ENCODE measurements around the gene PSME1. TPM values are rescaled to one million over a fixed set of nuclear protein-coding genes. Genes with fewer than 3 reads are reported as not detected.

Gene PSME1
- polyA plus RNA-seq, 2 of the 4 experiments (the other 2 are of a cell fraction) = 83.6 to 124 TPM

DNA sequence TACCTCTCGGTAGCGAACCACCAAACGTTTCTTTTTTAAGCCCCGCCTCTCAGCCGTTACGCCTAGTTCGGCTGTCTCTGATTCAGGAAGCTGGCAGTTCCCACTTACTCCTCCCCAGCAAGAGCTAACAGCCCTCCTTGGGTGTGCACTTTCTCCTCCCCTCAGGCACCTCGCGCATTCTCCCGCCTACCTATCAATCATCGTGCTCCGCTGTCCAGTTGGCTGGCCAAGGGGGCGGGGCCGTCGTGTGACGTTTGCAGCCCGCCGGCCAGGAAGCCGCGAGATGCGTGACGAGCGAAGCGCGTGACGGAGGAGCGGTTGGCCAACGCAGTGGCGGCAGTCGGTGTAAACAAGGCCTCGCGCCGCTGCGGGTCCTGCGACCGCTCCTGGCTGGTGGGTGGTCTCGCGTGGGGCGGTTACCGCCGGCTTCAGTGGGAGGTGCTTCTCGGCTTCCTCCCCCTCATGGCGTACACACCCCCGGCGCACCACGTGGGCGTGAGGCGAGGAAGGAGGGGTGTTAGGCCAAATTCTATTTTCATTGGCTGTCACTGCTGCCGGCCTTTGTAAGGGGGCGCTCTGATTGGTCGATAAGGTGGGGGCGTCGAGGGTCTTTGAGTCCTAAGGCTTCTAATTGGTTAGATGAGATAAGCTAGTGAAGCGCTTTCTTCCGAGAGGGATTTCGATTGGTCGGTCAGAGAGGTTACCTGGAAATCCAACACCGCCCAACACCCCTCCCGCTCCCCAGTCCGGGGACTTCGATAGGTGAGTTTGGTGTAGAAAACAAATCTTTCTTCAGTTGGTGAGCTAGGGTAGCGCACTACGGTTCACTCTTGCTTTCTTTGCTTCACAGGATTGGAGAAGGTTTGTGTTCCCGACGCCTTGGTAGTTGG lies 21.2 kb upstream of the PSME1 start, which contains the start of the genes DCAF11 and NRL (continued):
- 0 out of 2 replicates have a peak, but pooled peaks have one; percentile 3 for TF ChIP-seq POLR2A (IDR thresholded peaks at IDR 0.05; ENCODE audit: low read length)
- peak; percentile 77 for TF ChIP-seq MYC (IDR thresholded peaks at IDR 0.05; ENCODE audit: borderline replicate concordance, low read length)
- TF ChIP-seq, protein P1, sequence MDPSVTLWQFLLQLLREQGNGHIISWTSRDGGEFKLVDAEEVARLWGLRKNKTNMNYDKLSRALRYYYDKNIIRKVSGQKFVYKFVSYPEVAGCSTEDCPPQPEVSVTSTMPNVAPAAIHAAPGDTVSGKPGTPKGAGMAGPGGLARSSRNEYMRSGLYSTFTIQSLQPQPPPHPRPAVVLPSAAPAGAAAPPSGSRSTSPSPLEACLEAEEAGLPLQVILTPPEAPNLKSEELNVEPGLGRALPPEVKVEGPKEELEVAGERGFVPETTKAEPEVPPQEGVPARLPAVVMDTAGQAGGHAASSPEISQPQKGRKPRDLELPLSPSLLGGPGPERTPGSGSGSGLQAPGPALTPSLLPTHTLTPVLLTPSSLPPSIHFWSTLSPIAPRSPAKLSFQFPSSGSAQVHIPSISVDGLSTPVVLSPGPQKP (IDR thresholded peaks at IDR 0.05; ENCODE audit: low read depth, low read length) = no peak
- peak; percentile 28; the same call in 1 of the 2 replicates for TF ChIP-seq GATA3 (IDR thresholded peaks at IDR 0.05; ENCODE audit: borderline replicate concordance)
- TF ChIP-seq NR3C1 (IDR thresholded peaks at IDR 0.05) = no peak
- TF ChIP-seq MAZ (IDR thresholded peaks at IDR 0.05; ENCODE audit: borderline replicate concordance, low read depth, low read length) = no peak
- no peak for TF ChIP-seq RCOR1 (IDR thresholded peaks at IDR 0.05; ENCODE audit: low read depth, low read length)
- no peak for TF ChIP-seq KDM1A (IDR thresholded peaks at IDR 0.05; ENCODE audit: low read depth)
- TF ChIP-seq RFX5 (IDR thresholded peaks at IDR 0.05) = peak; percentile 85
- no peak for TF ChIP-seq NFE2L2 (conservative IDR thresholded peaks at IDR 0.05; ENCODE audit: low read length)
- no peak for TF ChIP-seq HOXB13 (CRISPR knock-in tag; IDR thresholded peaks at IDR 0.05; ENCODE audit: low read depth)
- TF ChIP-seq, protein P2, sequence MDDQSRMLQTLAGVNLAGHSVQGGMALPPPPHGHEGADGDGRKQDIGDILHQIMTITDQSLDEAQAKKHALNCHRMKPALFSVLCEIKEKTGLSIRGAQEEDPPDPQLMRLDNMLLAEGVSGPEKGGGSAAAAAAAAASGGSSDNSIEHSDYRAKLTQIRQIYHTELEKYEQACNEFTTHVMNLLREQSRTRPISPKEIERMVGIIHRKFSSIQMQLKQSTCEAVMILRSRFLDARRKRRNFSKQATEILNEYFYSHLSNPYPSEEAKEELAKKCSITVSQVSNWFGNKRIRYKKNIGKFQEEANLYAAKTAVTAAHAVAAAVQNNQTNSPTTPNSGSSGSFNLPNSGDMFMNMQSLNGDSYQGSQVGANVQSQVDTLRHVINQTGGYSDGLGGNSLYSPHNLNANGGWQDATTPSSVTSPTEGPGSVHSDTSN (IDR thresholded peaks at IDR 0.05) = peak; percentile 86
- no peak for TF ChIP-seq RNF2 (IDR thresholded peaks at IDR 0.05; ENCODE audit: borderline replicate concordance, low read depth)
- TF ChIP-seq, protein P3, sequence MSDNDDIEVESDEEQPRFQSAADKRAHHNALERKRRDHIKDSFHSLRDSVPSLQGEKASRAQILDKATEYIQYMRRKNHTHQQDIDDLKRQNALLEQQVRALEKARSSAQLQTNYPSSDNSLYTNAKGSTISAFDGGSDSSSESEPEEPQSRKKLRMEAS (IDR thresholded peaks at IDR 0.05) = peak; percentile 97
- TF ChIP-seq FOXS1 (CRISPR knock-in tag; IDR thresholded peaks at IDR 0.05) = no peak
- TF ChIP-seq SREBF2 (IDR thresholded peaks at IDR 0.05) = no peak
- peak; percentile 100 for TF ChIP-seq HOXB5 (CRISPR knock-in tag; IDR thresholded peaks at IDR 0.05)
- no peak for TF ChIP-seq RAD21 (conservative IDR thresholded peaks at IDR 0.05 in 1 of 2, IDR thresholded peaks at IDR 0.05 in 1 of 2)
- no peak for TF ChIP-seq SMC3 (IDR thresholded peaks at IDR 0.05)
- no peak for TF ChIP-seq FOSB (CRISPR knock-in tag; IDR thresholded peaks at IDR 0.05)
- no peak for TF ChIP-seq BHLHE40 (IDR thresholded peaks at IDR 0.05; ENCODE audit: low read depth, low read length)
- no peak for TF ChIP-seq KDM5A (IDR thresholded peaks at IDR 0.05)
- no peak for TF ChIP-seq FOSL2 (IDR thresholded peaks at IDR 0.05)
- TF ChIP-seq FOSL2 (CRISPR knock-in tag; IDR thresholded peaks at IDR 0.05) = peak; percentile 28; the same call in 1 of the 2 replicates
- TF ChIP-seq JUN (IDR thresholded peaks at IDR 0.05) = peak in 1 of 2 experiments; percentile 10; a peak in 2 of 5 replicates
- TF ChIP-seq, protein P4, sequence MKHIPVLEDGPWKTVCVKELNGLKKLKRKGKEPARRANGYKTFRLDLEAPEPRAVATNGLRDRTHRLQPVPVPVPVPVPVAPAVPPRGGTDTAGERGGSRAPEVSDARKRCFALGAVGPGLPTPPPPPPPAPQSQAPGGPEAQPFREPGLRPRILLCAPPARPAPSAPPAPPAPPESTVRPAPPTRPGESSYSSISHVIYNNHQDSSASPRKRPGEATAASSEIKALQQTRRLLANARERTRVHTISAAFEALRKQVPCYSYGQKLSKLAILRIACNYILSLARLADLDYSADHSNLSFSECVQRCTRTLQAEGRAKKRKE (CRISPR knock-in tag; IDR thresholded peaks at IDR 0.05; ENCODE audit: low read depth) = no peak
- no peak for TF ChIP-seq TFCP2L1 (CRISPR knock-in tag; IDR thresholded peaks at IDR 0.05)
- TF ChIP-seq CHD4 (IDR thresholded peaks at IDR 0.05; ENCODE audit: borderline replicate concordance) = no peak

Data from A549 (cell line).